C4-2B (cell line): Measurements from ENCODE around the gene APPL2.

ENCODE experiments used
- ZFX ChIP-seq: fragments of 450-650 bp; IDR thresholded peaks from 2 replicates; pipeline ENCODE4 v1.6.1; 2017
- TF ChIP-seq, protein P1 (sequence below): fragments of 450-650 bp; conservative IDR thresholded peaks from 2 replicates; pipeline ENCODE4 v1.5.1; 2017; ENCODE audit warnings: mild to moderate bottlenecking

- TF ChIP-seq, protein P1, sequence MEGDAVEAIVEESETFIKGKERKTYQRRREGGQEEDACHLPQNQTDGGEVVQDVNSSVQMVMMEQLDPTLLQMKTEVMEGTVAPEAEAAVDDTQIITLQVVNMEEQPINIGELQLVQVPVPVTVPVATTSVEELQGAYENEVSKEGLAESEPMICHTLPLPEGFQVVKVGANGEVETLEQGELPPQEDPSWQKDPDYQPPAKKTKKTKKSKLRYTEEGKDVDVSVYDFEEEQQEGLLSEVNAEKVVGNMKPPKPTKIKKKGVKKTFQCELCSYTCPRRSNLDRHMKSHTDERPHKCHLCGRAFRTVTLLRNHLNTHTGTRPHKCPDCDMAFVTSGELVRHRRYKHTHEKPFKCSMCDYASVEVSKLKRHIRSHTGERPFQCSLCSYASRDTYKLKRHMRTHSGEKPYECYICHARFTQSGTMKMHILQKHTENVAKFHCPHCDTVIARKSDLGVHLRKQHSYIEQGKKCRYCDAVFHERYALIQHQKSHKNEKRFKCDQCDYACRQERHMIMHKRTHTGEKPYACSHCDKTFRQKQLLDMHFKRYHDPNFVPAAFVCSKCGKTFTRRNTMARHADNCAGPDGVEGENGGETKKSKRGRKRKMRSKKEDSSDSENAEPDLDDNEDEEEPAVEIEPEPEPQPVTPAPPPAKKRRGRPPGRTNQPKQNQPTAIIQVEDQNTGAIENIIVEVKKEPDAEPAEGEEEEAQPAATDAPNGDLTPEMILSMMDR, result no peak
- TF ChIP-seq ZFX, result no peak
These were observed 668 bp downstream of the APPL2 start for GRCh38 chr12:105235281-105235731.
